GM19238 (cell line): ENCODE data around the gene TNS1.

ENCODE experiments used
- DNase-seq: peaks from one replicate; pipeline ENCODE4 v3.0.0; 2011; ENCODE audit warnings: low spot score; ENCODE audit not compliant: insufficient read length

The TNS1 gene

DNA sequence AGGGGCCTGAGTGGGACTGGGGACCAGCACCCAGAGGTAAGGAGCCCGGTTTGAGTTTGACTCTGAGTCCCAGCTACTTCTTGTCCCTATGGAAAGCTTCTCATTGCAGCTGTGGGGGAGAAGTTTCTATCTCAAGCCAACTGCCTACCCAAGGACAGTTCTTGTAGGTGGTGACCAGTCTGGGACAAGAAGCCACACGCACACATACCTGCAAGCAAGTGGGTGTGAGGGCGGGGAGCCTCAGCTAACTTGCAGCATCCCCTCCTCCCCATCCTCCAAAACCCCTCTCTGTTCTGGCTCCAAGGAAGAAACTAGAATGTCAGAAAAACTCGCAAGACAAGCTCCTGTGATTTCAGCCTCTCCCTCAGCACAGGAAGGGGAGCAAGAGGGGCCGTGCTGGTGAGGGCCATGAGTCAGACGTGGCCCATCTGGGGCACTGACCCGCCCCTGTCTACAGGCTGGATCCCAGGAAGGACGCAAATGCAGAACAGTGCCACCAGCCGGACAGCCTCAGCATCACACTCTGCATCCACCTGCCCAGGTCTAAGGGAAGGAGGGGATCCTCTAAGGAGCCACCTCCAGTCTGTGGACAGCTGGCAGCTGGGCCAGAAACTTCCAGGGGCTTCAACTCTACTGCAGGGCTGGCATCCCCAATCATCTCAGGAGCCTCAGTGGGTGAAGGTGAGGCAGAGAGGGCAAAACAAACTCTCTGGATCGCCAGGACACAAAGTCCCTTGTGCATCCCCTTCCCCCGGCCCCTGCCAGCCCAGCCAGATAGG, 103.4 kb downstream of the TNS1 start:
- DNase-seq, result peak; percentile 35

GRCh38 chr2:217897816-217898806, 104.7 kb downstream of the TNS1 start:
- DNase-seq, result no peak

- DNase-seq, result no peak
These were observed 105.6 kb downstream of the TNS1 start for GRCh38 chr2:217897091-217897715.

DNA sequence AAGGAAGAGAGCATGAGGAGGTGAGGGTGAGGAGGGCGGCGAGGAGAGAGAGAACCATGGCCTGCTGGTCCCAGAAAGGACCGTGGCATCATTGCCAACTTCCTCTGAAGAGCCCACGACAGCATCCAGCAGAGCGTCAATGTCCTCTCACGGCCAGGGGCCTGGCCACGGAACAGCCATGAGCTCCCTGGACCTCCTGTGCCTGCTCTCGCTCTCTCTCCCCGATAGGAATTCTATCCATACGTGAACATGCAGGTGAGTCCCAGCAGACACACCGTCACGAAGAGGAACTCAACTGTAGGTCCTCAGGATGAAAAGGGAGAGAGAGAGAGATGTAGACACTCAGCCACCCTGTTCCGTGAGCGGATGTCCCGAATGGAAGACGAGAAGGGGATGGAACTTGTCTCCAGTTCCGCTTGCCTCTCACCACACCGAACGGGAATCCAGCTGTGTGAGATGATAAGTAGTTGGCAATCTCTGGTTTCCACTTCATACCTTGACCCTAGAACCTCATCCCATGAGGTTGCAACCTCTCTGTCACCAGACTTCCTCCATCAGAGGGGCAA, 107.6 kb downstream of the TNS1 start:
- no peak for DNase-seq

DNA sequence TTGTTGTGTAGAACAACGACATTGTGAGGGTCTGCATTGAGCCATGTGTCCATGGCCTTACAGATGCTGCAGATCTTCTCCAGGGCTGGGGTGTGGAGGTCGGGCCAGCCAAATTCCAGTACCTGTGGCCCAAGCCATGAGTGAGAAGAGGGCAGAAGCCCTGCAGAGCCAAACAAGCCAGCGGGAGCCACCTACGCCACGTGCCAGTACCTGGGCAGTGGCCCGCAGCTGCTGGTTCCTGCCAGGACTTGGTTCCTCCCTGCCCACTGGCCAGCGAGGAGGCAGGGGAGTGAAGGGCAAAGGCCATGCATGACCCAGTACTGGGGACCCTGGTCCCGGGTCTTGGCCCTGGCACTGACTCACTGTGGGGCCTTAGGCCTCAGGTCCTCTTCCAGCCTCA, 109.4 kb downstream of the TNS1 start:
- DNase-seq, result no peak

- DNase-seq, result no peak
These were observed 110.2 kb downstream of the TNS1 start for GRCh38 chr2:217892560-217892959.

DNA sequence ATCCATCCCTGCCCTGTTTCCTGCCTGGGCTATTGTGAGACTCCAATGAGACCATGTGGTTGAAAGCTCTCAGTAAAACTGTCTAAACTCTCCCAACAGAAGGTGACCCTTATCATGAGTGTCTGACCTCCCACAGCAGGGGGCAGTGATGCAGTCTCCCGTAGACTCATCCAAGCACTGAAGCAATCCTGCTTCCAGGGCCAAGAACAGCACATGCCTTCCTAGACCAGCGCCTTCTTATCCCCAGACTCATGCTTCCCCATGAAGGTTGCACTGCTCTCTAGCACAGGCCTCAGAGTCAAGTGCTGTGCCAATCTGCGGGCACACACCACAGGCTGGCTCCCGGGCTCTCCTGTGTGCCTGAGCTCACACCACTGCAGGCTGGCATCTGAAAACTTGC, 112.3 kb downstream of the TNS1 start:
- DNase-seq, result no peak

DNA sequence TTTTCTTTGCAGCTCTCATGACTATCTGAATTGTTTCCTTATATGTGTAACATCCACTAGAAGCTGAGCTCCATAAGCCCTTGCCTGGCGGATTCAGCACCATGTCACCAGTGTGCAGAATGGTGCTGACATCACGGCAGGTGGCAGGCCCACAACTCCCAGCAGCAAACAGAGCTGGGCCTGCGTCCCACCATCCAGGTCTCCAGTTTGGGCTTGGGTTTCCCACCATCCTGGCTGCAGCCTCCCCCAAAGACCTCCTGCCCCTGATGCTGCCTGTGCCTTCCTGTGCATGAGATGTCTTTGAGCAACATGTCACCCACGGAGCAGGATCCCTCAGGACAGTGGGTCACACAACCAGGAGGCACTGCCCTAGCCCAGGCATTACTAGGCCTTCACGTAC, 113.1 kb downstream of the TNS1 start:
- no peak for DNase-seq

- no peak for DNase-seq
These were observed 114.7 kb downstream of the TNS1 start for GRCh38 chr2:217887841-217888701.

DNA sequence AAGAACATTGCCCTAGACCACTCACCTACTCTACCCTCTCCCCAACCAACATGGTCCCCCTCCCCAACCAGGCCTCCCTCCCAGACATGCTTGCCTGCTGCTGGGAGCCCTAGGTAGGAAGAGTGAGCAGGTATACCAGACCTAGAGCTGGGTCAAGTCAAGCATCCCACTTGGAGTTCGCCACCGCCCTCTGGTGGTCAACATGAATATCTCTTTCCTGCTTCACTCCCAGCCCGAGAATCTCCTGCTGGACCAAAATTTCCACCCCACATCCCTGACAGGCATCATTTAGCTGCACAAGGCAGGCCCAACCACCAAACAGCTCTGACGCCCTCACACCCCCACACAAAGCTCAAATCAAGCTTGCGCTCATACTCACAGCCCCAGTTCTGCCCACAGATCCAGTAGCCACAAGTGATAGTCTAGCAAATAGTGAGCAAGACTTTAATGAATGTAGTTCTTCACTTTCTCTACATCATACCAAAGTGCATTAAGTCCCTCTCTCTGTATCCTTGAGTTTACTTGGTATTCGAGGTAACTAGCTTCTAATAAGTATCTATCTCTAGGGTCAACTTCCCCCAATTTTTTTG, 116.0 kb downstream of the TNS1 start:
- DNase-seq, result peak; percentile 77

- DNase-seq, result no peak
These were observed 116.7 kb downstream of the TNS1 start for GRCh38 chr2:217886091-217886490.

DNA sequence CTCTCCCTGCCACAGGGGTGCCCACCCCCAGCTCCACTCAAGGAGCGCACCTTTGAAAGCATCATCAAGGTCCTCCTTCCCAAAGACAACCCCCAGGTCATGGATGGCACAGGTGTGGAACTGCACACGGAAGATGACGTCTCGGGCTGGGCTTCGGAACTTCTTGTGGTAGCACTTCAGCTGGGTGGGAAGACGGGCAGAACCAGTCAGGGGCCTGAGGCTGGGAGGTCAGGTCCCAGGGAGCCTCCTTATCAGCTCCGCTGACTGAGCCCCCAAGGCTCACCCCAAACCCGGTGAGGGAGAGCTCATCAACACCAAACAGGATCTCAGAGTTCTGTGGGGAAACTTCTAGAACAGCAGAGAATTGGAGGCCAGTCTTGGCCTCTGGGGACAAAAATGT, 117.8 kb downstream of the TNS1 start:
- DNase-seq, result no peak

- DNase-seq, result no peak
These were observed 121.9 kb downstream of the TNS1 start for GRCh38 chr2:217880891-217881290.

- DNase-seq, result no peak
These were observed 122.4 kb downstream of the TNS1 start for GRCh38 chr2:217880287-217880889.

DNA sequence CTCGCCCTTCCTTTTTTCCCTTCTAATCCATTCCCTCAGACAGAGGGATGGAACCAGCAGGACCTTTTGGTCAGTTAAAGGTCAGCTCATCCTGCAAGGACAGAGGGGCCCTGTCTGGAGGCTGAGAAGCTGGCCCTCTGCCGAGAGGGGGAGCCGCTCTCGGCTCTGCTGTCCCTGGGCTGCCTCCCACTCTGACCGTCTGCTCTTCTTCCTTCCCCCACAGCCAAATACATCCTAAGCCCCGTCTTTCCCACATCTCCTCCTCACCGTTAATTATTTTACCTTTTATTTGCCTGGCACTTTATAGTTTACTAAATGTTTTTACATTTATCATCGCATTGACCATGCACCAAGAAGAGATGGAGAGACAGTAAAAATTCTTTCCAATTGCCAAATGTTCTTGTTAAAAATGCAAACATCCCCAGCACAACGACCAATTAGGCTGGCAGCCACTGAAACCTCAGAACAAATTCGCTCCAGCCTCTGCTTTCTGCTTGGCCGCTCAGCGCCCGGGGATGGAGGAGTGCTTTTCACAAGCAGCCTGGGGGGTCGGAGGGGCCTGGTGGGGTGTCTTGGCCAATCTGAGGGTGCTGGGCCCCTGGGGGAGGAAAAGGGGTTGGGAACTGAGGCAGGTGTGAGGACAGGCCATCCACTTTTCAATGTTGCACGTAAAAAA, 123.7 kb downstream of the TNS1 start:
- DNase-seq, result no peak

- DNase-seq, result no peak
These were observed 124.9 kb downstream of the TNS1 start for GRCh38 chr2:217877866-217878265.

GRCh38 chr2:217876253-217876570, 126.6 kb downstream of the TNS1 start:
- no peak for DNase-seq

GRCh38 chr2:217875556-217876252, 127.1 kb downstream of the TNS1 start:
- no peak for DNase-seq

- no peak for DNase-seq
These were observed 127.7 kb downstream of the TNS1 start for GRCh38 chr2:217875138-217875537.
